ENCODE data around the gene GTF2IRD1.
"Not testable (repeated sequence)": the region's sequence is repeated elsewhere in the genome, so short reads cannot be mapped to it uniquely, and the experiment has no call there.

The GTF2IRD1 gene

DNA sequence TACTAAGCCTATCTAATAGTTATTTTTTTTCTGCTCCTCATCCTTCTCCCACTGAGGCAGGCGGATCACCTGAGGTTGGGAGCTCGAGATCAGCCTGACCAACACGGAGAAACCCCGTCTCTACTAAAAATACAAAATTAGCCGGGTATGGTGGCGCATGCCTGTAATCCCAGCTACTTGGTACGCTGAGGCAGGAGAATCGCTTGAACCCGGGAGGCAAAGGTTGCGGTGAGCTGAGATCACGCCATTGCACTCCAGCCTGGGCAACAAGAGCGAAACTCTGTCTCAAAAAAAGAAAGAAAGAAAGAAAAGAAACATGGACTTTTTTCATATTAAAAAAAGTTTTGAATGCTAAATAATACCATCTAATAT is 197.4 kb downstream of the GTF2IRD1 start:
- H3K4me1 ChIP-seq (ENCODE audit: control insufficient read depth in 1 of 2, insufficient read depth in 2 of 2, low read length in 2 of 2); H3K36me3 ChIP-seq (ENCODE audit: control insufficient read depth in 1 of 2, insufficient read depth in 2 of 2, low read length in 2 of 2); H3K27ac ChIP-seq (ENCODE audit: low read length); H3K9me3 ChIP-seq (ENCODE audit: control insufficient read depth in 1 of 2, low read length in 2 of 2); H3K4me3 ChIP-seq (ENCODE audit: low read depth in 1 of 2, low read length in 2 of 2); H3K27me3 ChIP-seq (ENCODE audit: low read depth, low read length): not testable (repeated sequence)

Data from muscle layer of duodenum (tissue), 2 donors.